BJ (cell line): ENCODE results near the gene FAM24B. TPM values are rescaled to one million over a fixed set of nuclear protein-coding genes. Genes with fewer than 3 reads are reported as not detected.

ENCODE experiments used
- CTCF ChIA-PET: fragments of 350-600 bp; formaldehyde crosslinking; extraction: SDS; loops from one replicate; lab custom pipeline; 2021; ENCODE audit warnings: antibody characterized with exemption, inconsistent platforms; lab: Yijun Ruan, JAX
- POLR2A ChIA-PET: fragments of 300-600 bp; sonication (Branson Sonifier 250); formaldehyde crosslinking; extraction: SDS; loops from one replicate; lab custom pipeline; 2021; ENCODE audit warnings: antibody characterized with exemption; lab: Charles Lee
- DNase-seq: peaks from one replicate; pipeline ENCODE4 v3.0.0-alpha.2; 2011; ENCODE audit warnings: low read depth
- H3K27me3 ChIP-seq: 2 replicates; pipeline ENCODE4 v1.6.0; 2011; ENCODE audit warnings: low read length; ENCODE audit not compliant: control insufficient read depth, insufficient read depth
- H3K36me3 ChIP-seq: 2 replicates; pipeline ENCODE4 v1.5.1; 2011; ENCODE audit warnings: low read length; ENCODE audit not compliant: control insufficient read depth, insufficient read depth
- H3K4me3 ChIP-seq: 2 replicates; pipeline ENCODE4 v1.5.1; 2011; ENCODE audit warnings: low read depth, mild to moderate bottlenecking, control low read depth, low read length
- polyA plus RNA-seq: library from polyadenylated mRNA; depleted of rRNA; stranded (reverse); fragments of >200 nt; gene quantifications from 2 replicates; pipeline ENCODE4 v1.2.3, GENCODE V29; 2011
- TF ChIP-seq, protein P1 (sequence below): IDR thresholded peaks from 2 replicates; pipeline ENCODE4 v1.5.1; 2011; ENCODE audit warnings: low read depth, mild to moderate bottlenecking, control low read depth, inconsistent platforms, low read length, moderate library complexity; ENCODE audit not compliant: insufficient read depth

Gene FAM24B
- polyA plus RNA-seq, 1 experiment, result 2.8 TPM

DNA sequence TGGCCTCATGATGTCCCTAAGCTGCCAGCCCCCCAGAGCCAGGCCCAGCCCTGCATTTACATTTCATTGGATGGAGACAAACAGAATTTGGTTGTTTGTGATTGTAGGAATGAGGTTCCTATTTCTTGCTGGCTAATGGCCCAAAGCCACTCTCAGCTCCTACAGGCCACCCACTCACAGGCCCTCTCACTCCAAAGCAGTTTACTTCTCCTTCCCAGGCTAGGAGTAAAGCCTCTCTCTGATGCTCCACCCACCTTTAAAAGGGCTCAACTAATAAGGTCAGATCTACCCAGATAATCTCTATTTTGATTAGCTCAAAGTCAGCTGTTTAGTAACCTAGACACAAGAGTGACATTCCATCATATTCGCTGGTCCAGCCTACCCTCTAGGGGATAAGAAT lies 22.5 kb downstream of the FAM24B start:
- CTCF ChIA-PET, result interaction anchor here (1.4 kb wide), 1 partner anchor 40 kb away, joined by 3 read pairs; no protein-coding TSS in a partner anchor
- POLR2A ChIA-PET, result no interaction called here
- DNase-seq, result no peak
- Histone ChIP-seq H3K36me3 (no peaks in the 10 kb centered on the region), H3K4me3 (no peak overlapping the region), H3K27me3 (no peaks in the 10 kb centered on the region)
- TF ChIP-seq, protein P1, sequence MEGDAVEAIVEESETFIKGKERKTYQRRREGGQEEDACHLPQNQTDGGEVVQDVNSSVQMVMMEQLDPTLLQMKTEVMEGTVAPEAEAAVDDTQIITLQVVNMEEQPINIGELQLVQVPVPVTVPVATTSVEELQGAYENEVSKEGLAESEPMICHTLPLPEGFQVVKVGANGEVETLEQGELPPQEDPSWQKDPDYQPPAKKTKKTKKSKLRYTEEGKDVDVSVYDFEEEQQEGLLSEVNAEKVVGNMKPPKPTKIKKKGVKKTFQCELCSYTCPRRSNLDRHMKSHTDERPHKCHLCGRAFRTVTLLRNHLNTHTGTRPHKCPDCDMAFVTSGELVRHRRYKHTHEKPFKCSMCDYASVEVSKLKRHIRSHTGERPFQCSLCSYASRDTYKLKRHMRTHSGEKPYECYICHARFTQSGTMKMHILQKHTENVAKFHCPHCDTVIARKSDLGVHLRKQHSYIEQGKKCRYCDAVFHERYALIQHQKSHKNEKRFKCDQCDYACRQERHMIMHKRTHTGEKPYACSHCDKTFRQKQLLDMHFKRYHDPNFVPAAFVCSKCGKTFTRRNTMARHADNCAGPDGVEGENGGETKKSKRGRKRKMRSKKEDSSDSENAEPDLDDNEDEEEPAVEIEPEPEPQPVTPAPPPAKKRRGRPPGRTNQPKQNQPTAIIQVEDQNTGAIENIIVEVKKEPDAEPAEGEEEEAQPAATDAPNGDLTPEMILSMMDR, result no peak

DNA sequence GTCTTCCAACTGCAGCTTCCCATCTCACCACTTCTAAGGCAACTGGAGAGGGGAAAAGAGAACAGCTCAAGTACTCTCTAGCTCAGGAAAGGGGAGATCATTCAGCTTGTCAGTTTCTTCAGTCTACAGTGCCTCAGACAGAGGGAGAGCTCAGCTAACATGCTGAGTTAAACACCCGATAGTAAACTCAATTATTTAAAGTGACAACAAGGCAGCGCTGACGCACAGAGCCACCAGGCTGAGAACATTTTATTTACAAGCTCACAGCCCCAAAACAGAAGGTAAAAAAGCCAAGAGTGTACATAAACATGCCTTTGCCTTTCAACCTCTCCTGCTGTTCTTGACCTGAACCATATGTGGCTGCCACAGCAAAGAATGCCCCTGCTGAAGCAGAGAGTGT lies 23.6 kb downstream of the FAM24B start:
- POLR2A ChIA-PET, result no interaction called here

DNA sequence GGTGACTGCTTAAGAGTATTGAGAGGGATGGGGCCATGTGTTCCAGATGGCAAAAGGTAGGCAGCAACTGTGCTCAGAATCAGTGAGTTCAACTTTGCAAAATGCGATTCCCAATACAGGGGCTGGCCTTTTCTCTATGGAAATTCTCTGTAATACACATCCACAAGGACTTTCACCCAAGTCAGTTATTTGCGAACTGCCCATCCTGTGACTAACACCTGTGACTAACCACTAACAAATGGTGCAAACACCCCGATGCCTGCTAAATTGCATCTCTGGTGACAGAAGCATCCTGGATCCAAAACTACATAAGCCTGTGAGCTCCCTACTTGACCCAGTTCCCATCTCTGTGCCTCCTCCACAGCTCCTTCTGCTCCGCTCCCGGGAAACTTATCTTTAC lies 24.7 kb downstream of the FAM24B start:
- POLR2A ChIA-PET, result no interaction called here
- TF ChIP-seq, protein P1, result no peak
- CTCF ChIA-PET, result interaction anchor here (1.0 to 1.1 kb wide), 2 partner anchors 9 to 11 kb away, joined by 3 to 4 read pairs; partner anchors contain the start of gene CUZD1
- peak; percentile 55 for DNase-seq
- Histone ChIP-seq H3K36me3 (no peaks in the 10 kb centered on the region), H3K4me3 (no peak overlapping the region), H3K27me3 (no peaks in the 10 kb centered on the region)

More for the DNA sequence above, 23.6 kb downstream of the FAM24B start:
- TF ChIP-seq, protein P1, result no peak
- CTCF ChIA-PET, result interaction anchor here (1.0 kb wide), 1 partner anchor 10 kb away, joined by 3 read pairs; no protein-coding TSS in a partner anchor
- H3K4me3 ChIP-seq, result no peak overlapping the region
- H3K27me3 ChIP-seq, result no peaks in the 10 kb centered on the region
- no peaks in the 10 kb centered on the region for H3K36me3 ChIP-seq
- no peak for DNase-seq

DNA sequence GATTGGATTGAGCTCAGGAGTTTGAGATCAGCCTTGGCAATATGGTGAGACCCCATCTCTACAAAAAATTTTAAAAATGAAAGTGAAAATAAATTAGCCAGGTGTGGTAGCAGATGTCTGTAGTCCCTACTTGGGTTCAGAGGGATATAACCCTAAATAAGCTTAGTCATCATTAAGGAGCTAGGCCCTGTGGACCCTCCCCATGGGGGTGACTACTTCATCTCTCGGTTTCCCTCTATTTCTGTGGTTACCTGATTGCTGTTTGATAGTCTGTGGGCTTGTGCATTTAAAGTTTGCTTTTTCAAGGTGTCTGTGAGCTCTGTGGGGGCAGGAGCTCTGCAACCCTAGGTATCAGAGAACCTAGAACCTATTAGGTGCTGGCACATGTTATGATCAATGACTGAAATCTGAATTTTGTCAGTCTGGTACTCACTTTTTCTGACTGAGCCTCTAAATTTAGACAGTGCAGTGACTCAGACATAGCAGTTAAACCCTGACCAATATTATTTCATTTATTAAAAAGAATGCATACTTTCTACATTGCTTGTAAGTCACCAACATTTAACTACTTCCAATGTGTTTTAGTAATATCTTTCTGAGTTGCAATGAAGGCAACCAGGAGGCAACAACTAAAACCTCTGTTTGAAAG lies 25.6 kb downstream of the FAM24B start:
- Histone ChIP-seq H3K36me3 (no peaks in the 10 kb centered on the region), H3K4me3 (no peak overlapping the region), H3K27me3 (no peaks in the 10 kb centered on the region)
- ChIA-PET CTCF (interaction anchor here (1.1 to 2.5 kb wide), 2 partner anchors 8 to 10 kb away, joined by 4 to 8 read pairs; partner anchors contain the start of gene CUZD1), POLR2A (no interaction called here)
- no peak for DNase-seq
- TF ChIP-seq, protein P1, result no peak

DNA sequence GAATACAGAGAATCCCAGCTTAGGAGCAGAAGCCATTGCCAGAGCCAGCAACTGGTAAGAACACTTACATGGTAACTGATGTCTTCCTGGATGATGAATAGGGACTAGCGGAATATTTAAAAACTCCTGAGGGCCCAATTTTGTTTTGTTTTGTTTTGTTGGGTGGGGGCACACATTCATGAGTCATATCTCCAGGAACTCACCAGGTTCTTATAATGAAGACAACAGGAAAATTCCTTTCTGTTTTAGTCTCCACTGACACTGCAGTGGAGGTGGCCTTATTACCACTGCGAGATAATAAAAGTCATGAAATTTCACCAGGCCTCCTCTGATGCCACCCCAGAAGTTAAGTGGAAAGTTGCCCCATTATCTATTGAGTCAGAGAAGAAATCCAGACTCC lies 27.1 kb downstream of the FAM24B start:
- CTCF ChIA-PET, result interaction anchor here (2.5 kb wide), 1 partner anchor 11 kb away, joined by 8 read pairs; no protein-coding TSS in a partner anchor
- Histone ChIP-seq H3K4me3 (no peak overlapping the region), H3K36me3 (no peaks in the 10 kb centered on the region; the same call in 1 of the 2 replicates), H3K27me3 (no peaks in the 10 kb centered on the region)
- TF ChIP-seq, protein P1, result no peak
- POLR2A ChIA-PET, result interaction anchor here (0.7 kb wide), 1 partner anchor 47 kb away, joined by 4 read pairs; no protein-coding TSS in a partner anchor
- no peak for DNase-seq
